GM21723 (cell line): ENCODE data around the gene USP47.

Source experiments
- ATAC-seq: cut with Tn5 transposase; IDR thresholded peaks from one replicate; pipeline ENCODE4 v1.9.1; 2021; ENCODE audit warnings: mild to moderate bottlenecking, moderate library complexity; ENCODE audit not compliant: unreplicated experiment

The USP47 gene

DNA sequence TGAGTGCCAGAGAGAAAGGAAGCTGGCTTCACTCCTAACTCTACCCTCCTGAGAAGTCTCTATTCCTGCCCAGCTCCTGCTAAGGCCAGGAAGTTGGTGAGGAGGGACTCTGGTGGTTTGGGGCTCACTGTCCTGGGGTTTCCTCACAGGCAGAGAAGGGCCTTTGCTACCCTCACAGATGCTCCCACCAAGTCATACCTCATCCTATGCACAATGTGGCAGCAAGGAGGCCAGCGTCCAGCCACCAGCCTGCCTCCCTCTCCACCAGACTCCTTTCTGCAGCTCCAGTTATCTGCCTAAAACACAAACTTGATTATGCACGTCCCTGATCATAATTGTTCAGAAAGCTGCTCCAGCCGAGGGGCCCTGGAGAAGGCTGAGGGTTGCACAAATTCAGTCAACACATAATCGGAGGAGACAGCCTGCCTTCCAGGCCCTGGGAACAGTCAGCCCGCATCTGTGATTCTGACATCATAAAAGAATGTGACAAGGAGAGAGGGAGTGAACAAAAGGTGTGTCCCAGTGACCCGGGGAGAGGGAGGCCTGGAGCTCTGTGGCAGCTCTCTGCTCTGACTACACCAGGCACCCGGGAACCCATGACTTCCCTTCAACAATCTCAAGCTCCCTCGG, 137.8 kb downstream of the USP47 start:
- ATAC-seq = no peak

DNA sequence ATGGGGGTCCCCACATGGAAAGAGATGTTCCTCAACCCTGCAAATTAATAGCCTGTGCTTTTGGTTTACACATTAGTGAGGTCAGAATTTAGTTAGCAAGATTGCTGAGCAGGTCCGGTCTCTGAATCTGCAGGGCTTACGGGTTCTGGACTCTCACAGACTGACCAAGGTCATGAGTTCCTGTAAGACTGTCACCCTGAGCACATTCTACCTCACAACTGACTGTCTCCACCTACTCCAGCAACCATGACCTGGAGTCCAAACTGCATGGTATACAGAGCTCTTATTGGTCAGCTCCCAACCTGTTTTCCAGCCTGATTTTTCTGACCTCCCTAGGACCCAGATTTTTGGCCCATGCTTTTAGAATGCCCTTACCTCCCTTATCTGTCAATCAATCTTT, 138.4 kb downstream of the USP47 start:
- ATAC-seq = no peak

DNA sequence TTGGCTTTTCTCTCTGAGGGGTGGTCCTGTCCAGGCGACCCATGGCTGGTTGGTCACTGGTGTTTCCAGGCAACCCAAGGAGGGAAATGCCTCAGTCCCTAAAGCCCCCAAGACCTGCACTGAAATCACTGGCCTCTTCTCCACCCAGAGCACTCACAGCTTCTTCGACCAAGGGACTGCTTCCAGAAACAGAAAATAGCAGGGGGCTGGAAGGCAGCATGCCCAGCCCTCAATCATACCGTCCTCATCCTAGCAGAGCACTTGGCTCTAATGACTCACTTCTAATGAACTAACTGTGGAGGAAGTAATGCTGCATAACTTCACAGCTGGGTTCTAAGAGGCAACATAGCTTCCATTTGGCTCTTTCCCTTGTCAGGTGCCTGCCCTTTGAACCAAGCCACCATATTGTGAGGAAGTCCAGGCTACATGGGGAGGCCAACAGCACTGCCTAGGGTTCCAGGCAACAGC, 139.1 kb downstream of the USP47 start:
- no peak for ATAC-seq

DNA sequence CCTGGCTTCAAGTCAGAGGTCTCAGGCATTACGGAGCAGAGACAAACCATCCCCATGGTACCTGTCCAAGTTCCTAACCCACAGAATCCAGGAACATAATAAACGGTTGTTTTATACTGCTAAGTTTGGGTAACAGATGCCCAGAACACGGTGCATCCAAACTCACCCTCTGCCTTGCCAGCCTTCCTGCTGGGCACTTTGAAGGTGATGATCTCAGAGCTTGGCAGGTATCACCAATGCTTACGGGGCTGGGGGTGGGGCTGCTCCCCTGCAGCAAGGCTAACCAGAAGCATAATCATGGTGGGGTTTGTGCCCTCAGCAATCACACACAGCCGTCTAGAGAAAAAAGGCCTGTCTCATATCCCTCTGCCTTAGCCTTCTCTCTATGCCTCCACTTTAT, 139.6 kb downstream of the USP47 start:
- no peak for ATAC-seq

DNA sequence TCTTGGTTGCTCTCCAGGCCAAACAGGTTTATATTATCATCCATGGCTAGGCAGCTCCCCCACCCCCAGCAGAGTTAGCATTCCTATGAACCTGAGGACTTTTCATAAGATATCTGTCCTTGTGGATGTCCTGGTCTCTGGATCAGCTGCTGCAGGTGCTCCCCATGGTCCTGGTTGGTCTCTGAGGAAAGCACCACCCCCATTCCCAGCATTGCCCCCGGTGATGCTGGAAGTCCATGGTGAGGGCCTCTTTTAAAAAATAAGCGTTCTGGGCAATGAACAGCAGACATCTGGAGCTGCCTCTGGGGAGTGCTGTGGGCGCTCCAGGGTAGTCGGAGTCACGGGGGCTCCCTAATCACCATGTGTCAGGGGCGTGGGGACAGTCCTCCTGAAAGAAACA, 140.1 kb downstream of the USP47 start:
- ATAC-seq = no peak

DNA sequence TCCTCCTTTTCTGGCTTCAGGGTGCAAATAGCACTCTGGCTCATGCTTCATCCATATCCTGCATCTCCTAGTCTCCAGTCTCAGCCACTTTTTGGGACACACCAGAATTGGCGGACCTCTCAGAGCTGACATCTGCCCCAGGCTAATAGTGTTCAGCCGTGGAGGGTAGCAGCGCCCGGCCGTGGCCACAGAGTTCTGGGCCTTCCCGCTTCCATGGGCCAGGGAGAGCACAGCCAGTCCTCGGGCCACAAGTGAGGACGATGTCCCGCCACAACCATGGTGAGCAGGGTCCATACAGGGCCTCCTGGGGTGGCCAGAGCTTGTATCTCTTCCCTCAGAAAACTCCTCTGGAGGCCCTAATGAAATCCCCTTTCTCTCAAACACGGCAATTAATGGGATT, 140.7 kb downstream of the USP47 start:
- no peak for ATAC-seq

DNA sequence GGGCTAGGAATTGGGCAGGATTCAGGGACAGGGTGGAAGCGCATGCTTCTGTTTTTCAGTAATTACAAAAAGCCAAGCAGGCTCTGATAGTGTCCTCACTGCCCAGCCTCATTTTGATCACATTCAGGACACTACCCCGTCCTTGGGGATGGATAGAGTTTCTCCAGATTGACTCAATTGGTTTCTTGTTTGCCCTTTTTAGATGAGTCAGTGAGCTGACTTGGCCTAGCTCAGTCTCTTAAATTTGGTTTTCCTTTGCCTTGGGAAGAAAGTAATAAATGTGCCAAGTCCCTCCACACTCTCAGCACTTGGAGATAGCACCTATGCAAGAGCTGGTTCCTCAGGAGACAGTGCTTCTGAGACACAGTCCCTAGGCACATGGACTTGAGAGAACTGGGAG, 141.2 kb downstream of the USP47 start:
- ATAC-seq = no peak

DNA sequence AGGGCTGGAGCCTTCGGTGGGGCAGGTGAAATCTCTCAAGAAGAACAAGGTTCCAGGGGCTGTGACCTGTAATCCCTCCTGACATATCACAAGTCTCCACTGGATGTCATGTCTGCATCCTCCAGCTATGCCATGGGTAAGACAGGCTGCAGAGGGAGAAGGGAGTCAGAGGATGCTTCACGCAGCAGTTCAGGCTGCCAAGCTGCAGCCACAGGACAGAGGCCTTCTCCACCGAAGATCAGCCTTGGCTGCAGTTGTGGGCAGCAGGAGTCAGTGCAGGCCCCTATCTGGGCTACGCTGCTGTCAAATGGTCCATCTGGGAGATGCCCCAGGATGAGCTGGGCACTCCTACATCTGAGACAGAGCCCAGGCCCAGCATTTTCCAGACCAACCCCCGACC, 141.7 kb downstream of the USP47 start:
- ATAC-seq = no peak

DNA sequence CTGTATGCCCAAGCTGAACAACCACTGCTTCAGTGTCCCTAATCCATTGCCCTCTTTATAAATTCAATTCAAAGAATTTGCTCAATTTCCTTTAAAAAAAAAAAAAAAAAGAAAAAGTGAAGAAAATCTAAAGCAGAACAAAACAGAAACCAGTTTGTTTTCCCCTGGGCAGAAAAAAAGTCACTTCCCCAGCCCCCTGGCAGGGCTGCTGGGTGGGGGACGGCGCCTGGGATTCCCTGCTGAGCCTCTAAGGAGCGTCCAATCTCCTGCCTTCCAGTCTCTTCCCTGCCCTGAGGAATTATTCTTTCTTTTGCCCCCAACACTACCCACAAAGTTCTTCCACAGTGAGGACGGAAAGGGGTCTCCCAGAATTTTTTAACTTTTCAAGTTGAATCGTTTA, 142.8 kb downstream of the USP47 start:
- ATAC-seq = no peak

DNA sequence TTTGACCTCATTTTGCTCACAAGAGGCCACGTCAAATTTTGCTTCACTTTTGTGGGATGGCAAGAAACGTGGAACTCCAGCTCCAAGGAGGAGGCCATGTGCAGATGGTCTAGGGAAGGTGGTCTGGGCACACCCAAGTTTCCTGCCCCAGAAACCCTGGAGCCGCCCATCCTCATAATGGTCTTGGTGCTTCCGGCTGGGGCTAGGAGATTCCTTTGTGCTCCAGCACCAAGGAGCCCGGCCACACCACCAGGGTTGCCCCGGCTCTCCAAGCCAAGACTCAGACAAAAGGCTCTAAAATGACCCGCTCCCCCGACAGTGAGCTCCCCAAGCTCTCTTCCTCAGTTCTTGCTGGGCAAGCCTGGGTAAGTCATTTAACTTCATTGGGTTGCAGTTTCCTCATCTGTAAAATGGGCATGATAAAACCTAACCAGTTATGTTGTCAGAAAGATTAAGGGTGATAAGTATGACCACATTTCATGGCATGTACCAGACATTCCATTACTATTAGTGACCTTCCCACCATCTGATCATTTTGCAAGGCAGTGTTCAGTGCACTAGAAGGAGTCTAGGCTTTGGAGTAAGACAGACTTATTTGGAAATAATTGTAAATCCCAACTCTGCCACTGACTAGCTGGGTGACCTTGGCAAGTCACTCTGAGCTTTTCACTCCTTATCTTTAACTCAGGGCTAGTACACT, 143.4 kb downstream of the USP47 start:
- no peak for ATAC-seq

DNA sequence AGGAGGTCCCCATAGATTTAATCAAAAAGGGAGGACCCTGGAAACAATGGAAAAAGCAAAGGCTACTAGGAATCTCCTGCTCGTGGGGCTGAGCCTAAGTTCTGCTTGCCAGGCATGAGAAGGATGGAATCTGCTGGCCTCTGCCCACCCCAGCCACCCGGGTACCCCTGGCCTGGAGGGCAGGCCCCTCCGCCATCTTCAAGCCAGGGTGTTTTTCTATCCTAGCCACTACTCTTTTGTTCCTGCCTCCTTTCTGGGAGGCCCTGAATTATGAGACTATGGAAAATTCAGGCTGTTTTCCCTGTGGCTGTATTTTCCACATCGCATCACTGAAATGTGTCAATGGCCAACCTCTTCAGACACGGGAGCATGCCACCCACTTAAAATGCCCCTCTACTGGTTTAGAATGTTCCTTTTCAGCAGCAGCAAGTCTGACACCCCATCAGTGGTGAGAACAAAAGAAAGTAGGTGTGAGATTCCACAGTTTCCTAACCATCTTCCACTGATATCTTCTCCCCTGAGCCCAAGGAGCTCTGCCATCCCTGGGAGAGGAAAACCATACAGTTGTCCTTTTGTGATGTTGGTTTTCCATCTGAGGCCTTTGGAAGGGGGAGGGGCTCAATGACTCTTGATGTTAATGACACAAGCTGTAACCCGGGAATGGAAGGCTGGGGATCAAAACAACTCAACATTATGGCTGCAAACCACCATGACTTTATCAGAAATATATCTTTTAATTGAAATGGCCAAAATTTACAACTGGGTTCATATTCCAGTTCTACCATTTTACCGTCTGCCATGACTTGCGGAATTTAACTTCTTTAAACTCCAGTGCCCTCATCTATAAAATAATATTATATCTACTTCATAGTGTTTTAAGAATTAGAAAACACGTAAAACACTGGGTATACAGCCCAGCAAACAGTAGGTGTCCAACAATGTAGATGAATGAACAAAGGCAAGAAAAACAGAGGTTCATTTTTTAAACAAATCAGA, 144.5 kb downstream of the USP47 start:
- no peak for ATAC-seq

DNA sequence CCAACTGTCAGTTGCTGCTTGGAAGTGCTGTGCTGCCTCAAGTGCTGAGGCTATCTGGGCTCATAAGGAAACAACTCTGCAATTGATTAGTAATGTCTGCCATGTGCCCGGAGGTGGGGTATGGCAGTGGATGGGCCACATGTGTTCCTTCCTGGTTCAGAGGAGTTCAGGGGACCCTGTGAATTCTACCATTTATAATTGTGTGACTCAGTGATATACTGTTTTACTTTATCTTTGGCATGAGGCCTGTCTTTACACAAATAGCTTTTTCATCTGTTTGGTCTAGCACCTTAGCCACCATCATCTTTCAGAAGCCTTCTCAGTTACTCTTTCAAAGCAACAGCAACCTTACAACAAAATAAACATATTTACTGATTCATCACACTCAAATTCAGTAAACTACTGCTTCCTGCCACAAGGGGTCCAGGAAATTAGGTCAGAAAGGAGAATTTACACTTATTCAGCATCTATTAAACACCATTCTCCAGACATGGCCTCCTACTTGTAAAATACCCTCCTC, 145.8 kb downstream of the USP47 start:
- ATAC-seq = no peak

DNA sequence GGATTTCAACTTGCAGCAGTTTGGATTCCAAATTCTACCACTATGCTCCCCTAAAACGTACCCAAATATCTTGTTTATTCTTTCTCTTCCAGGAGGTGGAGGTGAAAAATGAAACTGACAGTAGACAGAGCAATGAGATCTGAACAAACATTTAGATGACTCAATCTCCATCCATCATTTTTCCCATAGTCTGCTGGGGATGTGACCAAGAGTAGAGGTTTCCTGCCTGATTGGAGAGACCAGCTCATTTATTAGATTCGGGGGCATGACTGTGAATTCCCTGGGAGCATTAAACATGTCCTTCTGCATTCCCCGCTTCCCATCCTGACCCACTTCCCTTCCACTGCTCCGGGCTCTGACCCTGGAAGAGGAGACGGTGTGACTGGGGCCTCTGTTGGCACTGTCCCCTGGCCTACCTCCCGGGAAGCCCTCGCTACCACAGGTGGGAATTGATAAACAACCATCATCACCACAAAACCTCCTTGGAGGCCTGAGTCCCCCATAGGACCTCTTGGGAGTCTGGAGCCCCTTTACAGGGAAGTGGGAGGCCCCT, 146.4 kb downstream of the USP47 start:
- ATAC-seq = no peak

DNA sequence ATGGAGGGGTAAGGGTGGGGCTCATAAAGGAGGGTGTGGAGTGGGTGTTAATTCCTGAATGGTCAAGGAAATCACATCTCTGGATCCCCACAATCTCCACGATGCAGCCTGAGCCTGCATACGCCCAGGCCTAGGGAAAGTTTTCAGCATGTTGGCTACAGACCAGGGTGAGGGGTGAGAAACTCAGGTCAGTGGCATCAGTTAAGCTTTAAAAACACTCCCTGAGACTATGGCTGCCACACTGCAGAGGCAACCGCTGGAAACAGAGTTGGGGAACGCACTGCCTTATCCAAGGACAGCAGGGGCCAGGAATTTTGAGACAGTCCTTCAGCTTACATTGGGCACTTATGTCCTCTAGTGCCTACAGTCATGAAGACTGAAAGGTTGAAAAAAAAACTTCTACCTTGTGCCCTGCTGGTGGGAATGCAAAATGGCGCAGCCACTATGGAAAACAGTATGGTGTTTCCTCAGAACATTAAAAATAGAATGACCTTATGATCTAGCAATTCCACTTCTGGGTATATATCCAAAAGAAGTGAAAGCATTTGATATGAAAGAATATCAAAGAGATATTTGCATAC, 147.0 kb downstream of the USP47 start:
- ATAC-seq = no peak

DNA sequence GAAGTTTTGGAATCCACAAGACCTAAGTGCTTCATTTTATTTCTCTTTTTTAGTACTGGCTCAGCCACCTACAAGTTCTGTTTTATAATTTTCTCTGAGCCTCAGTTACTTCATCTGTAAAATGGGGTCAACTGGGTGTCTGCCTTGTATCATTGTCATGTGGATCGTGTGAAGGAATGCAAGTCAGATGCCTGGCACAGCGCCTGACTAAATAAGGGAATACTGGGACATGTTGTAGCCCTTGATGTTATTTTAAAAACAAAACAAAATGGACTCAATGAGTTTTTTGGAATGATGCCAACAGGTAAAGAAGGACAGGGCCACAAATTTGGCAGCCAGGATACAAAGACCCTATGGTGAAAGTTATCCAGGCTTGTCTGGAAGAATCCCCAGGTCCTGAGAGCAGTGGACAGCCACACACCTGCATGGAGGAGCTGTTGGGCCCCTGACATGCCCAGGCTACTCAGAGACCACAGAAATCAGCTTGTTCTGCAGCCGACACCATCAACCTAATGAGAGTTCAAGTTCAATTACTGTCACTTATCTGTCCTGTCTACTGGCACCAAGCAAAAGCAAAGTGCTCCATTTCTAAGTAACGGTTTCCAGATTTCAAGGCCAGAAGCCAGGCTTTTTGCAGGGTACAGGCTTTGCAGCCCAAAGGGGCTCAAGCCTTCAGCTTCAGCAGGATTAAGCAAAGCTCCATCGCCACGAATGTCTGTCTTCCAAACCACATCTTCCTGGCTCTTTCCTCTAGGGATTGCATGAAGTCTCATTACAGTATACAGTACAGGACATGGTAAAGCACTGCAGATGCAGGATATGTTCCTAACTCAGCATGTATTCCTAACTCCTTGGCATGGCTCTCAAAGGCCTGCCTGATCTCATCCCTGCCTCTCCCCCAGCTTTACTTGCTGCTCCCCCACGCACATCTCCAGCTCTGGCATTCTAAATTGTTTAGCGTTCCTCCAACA, 148.3 kb downstream of the USP47 start:
- ATAC-seq = no peak

DNA sequence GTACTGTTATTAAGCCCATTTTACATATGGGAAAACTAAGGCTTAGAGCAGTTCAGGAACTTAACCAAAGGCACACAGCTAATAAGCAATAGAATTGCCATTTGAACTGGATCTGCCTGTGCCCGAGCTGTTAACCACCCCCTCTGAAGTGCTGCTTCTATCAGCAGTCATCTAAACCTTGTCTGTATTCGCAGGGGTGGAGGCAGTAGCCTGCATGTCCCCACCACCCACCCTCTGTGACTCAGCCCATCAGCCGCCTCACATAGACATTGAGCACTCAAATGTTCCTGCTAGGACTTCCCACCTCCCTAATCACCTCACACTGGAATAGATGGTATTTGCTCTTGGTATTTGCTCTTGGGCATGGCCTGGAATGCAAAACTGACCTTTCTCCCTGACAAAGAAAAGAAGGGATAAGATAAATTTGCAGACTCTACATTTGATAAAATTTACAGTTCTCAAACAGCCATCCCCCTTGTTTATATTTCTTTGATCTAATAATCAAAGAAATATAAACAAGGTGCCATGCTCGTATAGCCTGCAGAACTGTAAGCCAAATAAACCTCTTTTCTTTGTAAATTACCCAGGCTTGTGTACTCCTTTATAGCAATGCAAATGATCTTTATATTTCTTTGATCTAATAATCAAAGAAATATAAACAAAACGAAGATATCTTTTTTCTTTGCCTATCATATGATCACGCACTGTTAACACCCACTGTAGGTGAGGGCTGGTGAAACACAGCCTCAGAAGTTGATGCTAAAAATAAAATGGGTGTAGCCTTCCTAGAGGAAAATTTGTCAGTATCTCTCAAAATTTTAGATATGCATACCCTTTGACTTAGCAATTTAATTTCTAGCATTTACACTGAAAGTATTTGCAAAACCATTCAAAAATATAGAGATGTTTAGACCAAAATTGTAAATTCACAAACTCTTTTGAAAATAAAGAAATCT, 150.8 kb downstream of the USP47 start:
- no peak for ATAC-seq

DNA sequence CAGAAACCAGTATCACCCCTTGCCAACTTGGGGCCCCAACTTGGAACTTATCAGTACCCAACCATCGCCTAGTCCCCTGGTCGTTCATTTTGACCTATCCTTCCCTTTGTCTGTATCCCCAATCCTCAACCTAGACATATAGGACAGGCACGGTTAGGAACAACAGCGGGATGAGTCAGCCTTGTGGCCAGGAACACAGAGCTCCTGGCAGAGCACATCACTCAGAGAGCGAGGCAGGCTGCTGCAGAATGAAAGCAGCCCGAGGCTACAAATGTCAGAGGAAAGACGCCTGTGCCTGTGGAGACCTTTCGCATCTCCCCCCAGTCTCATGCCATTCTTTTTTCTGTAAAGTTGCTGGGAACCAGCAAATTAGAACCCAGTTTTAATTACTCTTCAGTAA, 152.1 kb downstream of the USP47 start:
- ATAC-seq = no peak

DNA sequence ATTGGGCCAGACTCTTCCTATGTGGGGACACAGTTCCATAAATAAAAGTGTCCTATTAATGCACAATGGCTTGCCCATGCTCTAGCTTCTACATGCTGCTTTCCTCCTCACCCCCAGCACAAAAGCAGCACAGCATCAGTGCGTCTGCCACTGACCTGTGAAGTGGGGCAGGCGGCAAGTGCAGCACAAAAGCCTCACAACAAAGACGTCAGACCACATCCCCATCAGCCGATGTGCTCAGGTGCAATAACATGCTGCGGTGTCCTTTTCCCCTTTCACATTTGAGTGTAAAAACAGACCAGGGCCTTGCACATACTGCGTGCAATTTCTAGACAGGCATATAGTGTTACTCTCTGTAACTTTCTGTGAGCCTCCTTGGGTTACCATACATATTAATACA, 153.8 kb downstream of the USP47 start:
- no peak for ATAC-seq
